HT-29 (cell line): ENCODE data around the gene DCP2. TPM values are rescaled to one million over a fixed set of nuclear protein-coding genes. Genes with fewer than 3 reads are reported as not detected.

Experiments
- DNase-seq: peaks from one replicate; pipeline ENCODE4 v3.0.0-alpha.2; 2015; ENCODE audit warnings: low spot score
- total RNA-seq: library from RNA; depleted of rRNA; stranded (reverse); fragments of >200 nt; shearing (Covaris generic); gene quantifications from 2 replicates; pipeline ENCODE4 v1.2.3, GENCODE V29; 2014

DCP2 gene
- total RNA-seq, 1 experiment from 2014 or later, result 80.0 TPM

- DNase-seq, result no peak
These were observed 68.3 kb downstream of the DCP2 start for GRCh38 chr5:113044776-113045465.

DNA sequence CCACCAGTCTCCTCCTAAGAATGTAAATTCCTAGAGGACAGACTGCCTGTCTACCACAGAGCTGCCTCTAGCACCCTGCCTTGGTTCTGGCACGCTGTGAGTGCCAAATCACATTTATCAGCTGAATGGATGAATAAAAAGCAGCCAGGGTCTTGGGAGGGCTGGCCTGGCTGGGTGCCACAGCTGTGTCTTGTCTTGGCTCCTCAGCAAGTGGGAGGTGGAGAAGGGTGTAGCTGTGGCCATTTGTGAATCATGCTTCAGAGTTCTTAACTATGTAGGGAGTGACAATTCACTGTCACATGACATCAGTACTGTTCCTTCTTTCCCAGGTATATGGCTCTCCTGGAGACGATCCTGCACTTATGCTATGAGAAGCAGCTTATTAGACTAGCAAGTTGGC lies 70.6 kb downstream of the DCP2 start:
- peak; percentile 82 for DNase-seq

DNA sequence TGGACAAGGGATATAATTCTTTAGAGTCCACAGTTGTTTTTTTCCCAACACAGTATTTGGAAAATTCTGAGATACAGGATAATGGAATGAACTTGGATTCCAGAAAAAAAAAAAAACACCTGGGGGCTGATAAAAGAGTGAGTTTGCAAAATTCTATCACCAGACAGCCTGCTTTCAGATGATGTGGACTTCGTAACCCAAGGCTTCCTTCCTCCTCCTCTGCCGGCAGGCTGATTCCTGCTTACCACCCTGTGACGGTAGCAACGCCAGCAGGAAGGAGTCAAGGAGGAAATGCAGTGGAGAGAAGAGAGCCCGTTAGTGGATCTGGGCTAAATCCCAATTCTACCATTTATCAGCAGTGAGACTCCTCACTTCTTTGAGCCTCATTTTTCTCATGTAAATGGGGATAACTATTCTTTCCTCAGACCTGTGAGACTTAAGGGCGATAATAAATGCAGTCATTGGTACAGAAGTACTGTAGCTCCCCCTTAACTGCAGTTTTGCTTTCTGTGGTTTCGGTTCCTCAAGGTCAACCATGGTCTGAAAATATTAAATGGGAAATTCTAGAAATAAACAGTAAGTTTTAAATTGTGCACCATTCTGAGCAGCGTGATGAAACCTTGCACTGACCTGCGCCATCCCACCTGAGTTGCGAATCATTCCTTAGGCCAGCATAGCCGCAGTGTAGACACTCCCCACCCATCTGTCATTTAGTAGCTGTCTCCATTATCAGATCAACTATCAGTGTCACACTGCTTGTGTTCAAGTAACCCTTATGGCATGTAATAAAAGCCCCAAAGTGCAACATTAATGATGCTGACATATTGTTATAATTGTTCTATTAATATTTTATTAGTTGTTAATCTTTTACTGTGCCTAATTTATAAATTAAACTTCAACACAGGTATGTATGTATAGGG lies 71.4 kb downstream of the DCP2 start:
- peak; percentile 57 for DNase-seq

- no peak for DNase-seq
These were observed 72.3 kb downstream of the DCP2 start for GRCh38 chr5:113048931-113049330.

- no peak for DNase-seq
These were observed 74.3 kb downstream of the DCP2 start for GRCh38 chr5:113050721-113051382.

DNA sequence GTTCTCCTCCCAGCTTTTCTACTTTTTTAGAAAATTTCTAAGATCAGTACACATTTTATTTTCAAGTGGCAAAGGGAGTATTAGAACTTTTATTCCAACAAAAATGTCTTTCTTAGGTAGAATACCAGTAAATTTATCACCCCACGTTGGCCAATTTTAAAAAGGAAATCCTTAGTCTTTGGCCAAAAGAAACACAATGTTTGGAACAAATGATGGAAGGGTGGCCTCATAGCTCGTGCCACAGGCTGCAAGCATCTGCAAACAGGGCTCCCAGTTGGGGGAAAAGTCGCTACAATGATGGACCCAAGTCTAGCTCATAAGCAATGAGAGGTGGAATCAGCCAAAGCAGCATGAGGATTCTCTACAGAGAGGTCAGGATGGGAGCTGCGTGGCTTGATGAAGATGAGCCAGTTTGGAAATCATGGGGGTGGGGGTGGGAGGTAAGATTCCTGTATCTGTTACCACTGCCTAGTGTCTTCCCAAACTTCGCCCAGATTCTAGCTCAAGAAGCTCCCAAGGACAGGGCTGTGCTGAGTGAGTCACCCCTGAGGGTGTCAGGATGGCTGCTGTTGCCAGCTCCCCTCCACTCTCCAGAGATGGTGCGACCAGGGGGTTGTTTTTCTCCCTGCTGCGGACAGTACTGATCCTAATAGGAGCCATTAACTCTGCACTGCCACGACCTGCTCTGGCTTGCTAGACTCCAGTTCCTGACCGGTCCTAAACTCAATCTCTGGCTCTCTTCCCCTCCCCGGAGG lies 75.6 kb downstream of the DCP2 start:
- no peak for DNase-seq

DNA sequence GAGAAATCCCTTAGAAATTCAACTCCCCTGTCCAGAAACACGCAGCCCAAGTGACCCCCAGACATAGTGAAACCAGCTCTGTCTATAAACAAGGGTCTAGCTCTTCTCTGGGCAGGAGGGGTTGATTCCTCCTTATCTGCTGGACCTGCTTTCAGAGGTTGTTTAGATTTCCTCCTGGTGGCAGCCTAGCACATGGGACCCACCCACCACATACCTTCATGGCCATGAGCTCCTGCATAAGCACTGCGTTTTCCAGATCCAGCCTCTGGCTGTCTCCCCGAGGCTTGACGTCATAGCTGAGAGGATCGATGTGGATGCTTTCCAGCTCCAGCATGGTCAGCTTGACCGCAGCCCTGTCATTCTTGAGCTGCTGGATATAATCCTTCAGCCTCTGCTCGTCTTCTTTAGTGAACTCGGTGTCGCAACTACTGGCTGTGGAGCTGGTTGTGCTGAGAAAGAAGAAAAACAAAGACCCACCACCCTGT lies 77.0 kb downstream of the DCP2 start:
- DNase-seq, result no peak

DNA sequence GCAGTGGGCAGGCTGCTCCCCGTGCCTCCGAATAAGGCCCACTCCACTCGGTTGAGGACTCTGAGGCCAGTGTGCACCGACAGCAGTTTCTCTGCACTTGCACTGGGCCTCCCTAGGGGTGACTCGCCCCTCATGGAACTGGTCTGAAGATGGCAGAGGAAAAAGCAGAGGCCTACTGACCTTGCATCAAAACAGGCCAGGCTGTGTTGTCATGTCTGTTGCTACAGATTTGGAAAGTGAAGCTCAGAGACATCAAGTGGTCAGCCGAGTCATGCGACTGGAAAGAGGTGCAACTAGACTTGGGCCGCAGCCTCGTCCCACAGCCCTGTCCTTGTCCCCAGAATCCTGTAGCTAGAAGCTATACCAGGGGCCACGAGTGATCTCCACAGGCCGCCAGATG lies 78.3 kb downstream of the DCP2 start:
- no peak for DNase-seq

DNA sequence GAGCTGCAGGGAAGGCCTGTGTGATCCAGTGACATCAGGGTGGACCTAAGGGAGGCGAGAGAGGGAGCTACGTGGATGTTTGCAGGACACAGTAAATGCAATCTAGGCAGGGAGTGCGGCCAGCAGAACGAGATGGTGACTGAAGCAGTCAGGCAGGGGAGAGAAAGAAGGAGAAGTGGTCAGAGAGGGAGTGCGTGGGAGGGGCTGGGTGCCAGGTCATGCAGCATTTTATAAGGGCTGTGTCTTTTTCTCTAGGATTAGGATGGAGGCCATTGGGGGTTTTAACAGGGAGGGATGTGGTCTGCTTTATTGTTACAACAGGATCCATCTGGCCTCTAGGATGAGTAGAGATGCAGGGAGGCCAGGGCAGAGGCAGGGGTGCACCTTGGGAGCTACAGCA lies 80.4 kb downstream of the DCP2 start:
- no peak for DNase-seq

DNA sequence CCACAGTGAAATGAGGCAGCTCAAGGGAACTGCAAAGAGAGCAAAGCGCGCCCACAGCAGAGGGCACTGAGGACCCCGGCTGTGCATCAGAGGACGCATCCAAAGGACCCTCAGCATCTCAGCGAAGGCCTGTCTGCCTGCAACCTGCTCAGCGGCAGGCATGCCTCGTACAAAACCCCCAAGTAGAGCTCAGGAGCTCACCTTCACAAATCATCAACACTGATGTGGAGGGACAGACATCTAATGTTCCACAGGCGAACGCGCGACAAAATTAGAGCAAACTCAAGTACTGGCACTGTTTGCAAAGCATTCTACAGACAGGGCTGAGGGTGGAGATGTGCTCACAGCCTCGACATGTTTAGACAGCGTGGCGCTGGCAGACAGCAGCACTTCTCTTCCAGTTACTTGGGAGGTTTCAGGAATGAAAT lies 81.0 kb downstream of the DCP2 start:
- DNase-seq, result no peak

- no peak for DNase-seq
These were observed 81.7 kb downstream of the DCP2 start for GRCh38 chr5:113058269-113058668.

- no peak for DNase-seq
These were observed 82.2 kb downstream of the DCP2 start for GRCh38 chr5:113058706-113059226.

DNA sequence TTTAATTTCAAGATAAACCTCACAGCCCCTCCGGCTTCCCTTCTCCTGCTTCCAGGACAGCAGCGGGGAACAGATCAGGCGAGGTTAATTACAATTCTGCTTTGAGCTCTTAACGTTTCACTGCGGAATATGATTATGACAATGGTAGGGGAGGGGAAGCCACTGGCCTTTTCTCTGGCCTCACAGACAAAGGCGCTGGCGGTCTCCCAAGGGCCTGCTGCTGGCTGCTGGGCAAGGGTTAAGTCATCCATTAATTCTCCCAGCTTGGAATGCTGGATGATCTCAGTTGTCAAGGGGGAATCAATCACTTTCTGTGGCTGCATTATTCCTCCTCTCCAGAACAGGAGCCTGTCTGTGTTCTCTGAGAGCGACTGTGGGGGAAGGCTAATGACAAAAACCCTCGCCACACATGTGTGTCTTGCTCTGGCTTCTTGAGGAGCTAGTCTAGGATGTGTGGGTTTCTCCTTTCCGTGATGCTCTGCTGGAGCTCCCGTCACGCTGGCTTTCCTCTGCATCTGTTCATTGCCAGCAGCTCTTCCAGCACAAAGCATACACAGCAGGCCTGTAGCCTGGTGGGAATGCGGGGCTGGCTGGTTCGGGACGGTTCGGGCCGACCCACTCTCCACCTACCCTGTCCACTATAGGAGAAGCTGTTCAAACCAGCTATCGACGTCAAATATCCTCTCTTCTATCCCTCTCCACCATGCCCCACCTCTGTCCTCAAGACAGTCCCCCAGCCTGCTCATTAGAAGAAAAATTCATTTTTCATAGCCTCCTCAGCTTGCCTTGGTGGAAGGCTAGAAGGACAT lies 82.8 kb downstream of the DCP2 start:
- DNase-seq, result no peak

GRCh38 chr5:113060408-113061025 lies 83.9 kb downstream of the DCP2 start:
- DNase-seq, result no peak

DNA sequence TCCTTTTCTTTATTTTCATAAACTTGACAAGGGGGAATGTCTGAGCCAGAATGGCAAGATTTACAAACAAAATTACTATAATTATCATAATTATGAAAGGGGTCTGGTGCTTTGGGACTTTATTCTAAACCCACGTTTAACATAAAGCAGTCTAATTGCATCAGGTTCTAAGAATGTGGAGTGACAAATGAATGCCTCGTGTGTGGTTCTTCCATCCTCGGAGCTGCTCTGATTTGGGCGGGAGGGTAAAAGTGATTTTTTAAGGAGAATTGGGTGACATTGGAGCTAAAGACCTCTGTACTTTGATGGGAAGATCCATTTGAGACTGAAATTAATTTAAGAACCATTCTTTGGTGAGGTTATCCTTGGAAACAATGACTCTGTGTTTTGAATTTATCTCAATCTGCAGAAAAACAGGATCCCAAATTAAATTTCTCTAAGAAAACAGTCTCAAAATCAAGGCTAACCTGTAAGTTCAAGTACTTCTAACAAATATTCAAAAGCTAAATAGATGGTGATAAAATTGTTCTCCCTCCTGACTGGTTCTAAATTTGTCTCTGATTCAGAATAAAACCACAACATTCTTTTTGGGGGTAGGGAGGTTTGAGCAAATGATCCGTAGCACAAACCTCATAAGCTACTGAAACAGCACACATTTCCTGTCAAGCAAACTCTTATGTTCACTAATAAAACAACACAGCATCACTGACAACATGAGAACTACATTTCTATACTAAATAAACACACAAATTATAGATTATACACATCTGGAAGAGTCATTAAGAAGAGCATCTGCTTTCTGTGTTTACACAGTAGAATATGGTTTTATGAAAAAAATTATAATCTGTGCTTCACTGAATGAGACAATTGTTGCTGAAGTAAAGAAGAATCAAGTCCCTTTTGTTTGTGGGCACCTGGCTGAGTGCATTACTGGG lies 85.5 kb downstream of the DCP2 start:
- DNase-seq, result no peak

DNA sequence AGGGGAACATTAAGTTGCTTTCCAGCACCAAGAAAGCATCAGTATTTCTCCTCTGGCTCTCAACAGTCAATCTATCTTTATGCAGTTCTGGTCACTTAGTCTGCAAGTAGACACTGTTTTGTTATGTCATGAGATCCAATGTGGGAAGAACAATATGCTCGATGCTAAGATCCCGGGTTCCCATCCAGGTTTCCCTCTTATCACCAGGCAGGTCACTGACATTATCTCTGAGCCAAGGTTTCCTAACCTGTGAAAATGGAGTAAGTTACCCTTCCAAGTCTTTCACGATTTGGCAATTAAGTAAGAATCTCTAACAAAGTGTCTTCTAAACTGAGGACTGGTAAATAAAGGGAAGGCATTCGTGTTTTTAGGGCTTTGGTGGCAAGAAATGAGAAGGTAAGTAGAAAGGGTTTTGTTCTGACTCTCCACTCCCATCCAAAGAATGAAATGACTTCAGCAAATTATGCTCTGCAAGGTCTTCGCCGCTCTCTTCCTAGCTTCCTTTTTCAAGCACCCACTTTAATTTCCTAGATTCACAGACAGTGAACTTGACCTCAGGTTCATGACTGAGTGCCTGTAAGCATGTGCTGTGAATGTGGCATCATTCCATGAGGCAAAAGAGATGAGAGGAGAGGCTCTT lies 86.4 kb downstream of the DCP2 start:
- DNase-seq, result no peak

DNA sequence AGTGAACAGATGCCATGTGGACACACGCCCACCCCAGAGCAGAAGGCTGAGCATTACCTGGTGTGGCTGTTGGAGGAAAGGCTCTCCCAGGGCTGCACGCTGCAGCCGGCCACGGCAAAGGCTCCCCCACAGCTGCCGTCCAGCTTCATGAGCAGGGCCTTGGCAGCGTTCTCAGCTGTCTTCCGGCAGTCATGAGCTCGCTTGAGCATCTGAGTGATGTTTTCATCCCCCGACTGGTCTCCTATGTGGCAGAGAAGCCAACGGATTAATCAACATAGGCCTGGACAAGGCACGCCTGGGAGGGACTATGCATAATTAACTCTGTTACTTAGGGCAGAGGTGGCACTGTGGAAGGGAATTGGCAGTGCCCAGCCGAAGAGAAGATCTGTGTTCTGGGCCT lies 87.3 kb downstream of the DCP2 start:
- DNase-seq, result no peak

- no peak for DNase-seq
These were observed 88.2 kb downstream of the DCP2 start for GRCh38 chr5:113064806-113065205.
